Occipital lobe (tissue), 2 donors: Measurements from ENCODE around the gene TAF3. TPM values are rescaled to one million over a fixed set of nuclear protein-coding genes. Genes with fewer than 3 reads are reported as not detected.

Source experiments
- DNase-seq: peaks from one replicate; lab custom pipeline; 2025; lab: John Stamatoyannopoulos, UW
- total RNA-seq: library from RNA; depleted of rRNA; stranded (reverse); fragments of >200 nt; gene quantifications from one replicate; pipeline ENCODE4 v1.2.3, GENCODE V29; 2014

TAF3 gene
- total RNA-seq, 1 donor from 2014 or later: 2.7 TPM

- DNase-seq: no peak
Measured at GRCh38 chr10:7967035-7967434, 148.7 kb downstream of the TAF3 start.

GRCh38 chr10:7968510-7969112, 150.3 kb downstream of the TAF3 start:
- no peak for DNase-seq

DNA sequence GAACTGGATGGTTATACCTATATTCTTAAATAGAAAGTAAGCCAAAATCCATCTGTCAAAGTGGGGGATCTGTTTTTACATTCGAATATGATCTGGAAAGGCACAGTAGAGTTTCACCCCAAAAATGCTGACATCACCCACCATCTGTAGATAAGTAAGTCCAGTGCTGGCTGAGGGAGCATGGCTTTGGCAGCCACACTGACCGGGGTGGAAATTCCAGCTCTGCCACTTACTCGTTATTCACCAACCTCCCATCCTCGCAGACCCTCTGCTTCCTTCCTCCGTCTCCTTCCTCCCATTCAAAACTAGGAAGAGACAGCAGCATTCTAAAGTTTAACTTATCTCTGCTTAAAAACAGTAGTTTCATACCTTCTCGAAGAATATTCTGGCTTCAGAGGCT, 151.3 kb downstream of the TAF3 start:
- no peak for DNase-seq

- no peak for DNase-seq
Measured at GRCh38 chr10:7971949-7972348, 153.6 kb downstream of the TAF3 start.

DNA sequence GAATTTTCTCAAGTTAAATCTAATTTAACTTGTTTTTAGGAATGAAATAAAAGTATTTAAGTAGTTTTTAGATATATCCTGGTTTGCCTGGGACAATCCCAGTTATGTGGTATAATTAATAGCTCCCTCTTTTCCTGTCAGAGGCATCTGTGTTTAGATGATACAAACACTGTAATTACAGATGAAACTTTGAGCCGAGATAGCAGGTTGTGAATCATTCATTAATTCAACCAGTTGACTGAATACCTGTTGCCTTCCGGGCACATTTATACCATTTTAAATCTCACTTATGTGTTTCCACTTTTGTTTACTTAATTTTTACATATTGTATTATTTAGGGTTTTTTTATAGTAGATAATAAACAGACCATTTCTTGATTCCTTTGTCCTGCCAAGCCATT, 154.1 kb downstream of the TAF3 start:
- no peak for DNase-seq

DNA sequence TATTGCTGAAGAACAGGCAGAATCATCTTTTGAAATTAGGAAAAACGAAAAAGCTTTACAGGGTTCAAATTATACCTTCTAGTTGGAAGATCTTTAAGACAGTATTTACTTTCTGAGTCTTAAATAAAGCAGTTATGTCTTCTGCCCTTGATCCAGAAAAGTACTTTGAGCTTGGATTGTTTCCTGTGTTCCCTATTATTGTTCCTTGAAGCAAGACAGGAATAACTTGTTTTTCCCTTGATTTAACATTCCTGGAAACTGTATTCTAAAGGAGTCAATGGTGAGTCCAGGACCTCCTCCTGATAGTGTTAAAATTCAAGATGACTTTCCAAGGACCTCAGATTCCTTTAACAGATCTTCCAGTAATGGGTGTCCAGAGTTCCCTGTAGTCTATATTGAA, 161.9 kb downstream of the TAF3 start:
- DNase-seq: no peak

- DNase-seq: no peak
Measured at GRCh38 chr10:7982727-7983126, 164.4 kb downstream of the TAF3 start.

- no peak for DNase-seq
Measured at GRCh38 chr10:7984325-7984724, 166.0 kb downstream of the TAF3 start.

DNA sequence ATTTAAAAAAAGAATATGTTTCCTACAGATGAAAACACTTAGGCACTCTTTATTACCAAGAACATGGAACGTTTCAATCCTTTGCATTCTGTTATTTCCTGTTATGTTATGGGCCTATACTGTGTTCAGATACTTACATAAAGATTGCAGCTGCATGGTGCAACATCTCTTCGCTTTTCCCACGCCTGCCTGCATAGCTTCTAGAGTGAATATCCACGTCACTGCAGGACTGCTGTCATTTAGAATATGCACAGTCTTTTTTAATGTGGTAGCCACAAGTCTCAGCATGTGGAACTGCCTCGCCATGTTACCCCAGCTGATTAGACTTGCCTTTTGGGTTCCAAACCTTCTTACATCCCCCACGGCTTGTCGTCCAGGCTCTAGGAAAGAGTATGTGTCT, 166.6 kb downstream of the TAF3 start:
- DNase-seq: no peak

DNA sequence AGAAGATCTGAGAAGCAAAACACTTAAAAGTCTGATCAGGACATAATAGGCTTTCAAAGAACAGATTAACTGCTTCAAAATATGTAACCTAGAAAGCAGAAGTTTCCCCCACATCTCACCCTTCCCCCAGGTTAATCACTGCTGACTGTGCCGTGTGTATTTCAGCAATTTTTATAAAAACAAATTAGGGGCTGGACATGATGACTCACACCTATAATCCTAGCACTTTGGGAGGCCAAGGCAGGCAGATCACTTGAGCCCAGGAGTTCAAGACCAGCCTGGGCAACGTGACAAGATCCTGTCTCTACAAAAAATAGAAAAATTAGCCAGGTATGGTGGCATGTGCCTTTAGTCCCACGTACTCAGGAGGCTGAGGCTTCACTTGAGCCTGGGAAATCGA, 168.5 kb downstream of the TAF3 start:
- DNase-seq: no peak

- no peak for DNase-seq
Measured at GRCh38 chr10:7988989-7989388, 170.7 kb downstream of the TAF3 start.

- DNase-seq: no peak
Measured at GRCh38 chr10:7998831-7999230, 180.5 kb downstream of the TAF3 start.

DNA sequence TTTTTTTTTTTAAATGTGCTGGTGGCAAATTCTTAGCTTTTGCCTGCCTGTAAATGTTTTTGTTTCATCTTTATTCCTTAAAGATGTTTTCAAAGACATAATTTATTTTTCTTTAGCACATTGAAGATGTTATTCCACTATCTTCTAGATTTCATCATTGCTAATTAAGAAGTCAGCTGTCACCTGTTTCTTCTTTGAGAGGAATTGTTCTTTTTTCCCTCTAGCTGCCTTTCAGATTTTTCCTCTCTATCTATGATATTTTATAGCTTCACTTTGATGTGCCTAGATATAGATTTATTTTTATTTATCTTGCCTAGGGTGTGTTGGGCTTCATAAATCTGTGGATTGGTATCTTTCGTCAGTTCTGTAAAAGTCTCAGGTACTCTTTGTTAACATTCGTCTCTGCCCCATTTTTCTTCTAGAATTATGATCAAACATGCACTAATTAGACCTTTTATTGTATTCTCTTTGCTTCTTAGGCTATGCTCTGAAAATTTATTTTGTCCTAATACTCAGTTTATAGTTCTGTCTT, 186.2 kb downstream of the TAF3 start:
- DNase-seq: no peak

DNA sequence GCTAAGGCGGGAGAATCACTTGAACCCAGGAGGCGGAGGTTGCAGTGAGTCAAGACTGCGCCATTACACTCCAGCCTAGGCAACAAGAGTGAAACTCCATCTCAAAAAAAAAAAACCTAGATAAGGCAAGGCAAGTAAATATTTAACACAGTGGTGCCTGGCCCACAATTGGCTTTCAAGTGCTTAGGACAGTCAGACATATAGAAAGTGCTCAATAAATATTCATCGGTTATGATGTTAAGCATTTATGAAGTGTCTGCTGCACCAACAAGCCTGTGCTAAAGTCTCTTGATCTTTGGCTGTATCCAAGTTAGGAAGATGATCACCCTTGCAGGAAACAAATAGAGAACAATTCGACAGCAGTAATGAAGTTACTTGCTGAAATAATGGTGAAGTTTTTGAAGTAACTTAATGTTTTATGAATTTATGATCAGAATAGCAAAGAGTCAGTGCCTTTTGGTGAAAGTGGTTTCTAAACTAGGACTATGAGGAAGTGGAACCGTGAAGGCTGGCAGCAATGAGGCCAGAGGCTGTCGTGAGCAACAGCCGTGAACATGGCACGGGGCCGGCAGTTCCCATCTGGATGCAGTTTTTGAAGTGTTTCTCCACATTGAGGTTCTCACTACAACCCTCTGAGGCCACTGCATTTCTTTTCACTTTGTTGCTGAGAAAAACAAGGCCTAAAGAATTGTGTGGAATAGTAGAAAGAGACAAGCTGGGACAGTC, 188.1 kb downstream of the TAF3 start:
- DNase-seq: no peak

GRCh38 chr10:8009031-8009430, 190.7 kb downstream of the TAF3 start:
- no peak for DNase-seq

DNA sequence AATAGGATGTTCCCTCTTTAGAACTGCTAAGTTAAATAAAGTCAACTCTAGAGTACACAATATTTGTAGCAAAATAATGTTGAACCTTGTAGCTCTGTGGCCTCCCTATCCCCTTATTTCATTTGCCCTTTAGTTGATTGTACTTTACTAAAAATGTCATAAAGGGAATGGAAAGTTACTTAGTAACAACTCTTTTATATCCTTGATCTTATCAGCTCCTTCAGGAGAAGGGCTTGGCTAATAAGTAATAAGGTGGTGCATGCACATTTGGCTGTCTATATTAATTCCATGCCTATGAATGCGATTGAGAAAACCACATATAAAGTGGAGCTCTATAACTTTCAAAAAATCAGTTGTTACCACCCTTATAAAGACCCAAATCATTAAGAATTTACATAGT, 194.7 kb downstream of the TAF3 start:
- DNase-seq: no peak

- DNase-seq: no peak
Measured at GRCh38 chr10:8013619-8014018, 195.3 kb downstream of the TAF3 start.

GRCh38 chr10:8014649-8015048, 196.3 kb downstream of the TAF3 start:
- no peak for DNase-seq

GRCh38 chr10:8017277-8017676, 199.0 kb downstream of the TAF3 start:
- no peak for DNase-seq

DNA sequence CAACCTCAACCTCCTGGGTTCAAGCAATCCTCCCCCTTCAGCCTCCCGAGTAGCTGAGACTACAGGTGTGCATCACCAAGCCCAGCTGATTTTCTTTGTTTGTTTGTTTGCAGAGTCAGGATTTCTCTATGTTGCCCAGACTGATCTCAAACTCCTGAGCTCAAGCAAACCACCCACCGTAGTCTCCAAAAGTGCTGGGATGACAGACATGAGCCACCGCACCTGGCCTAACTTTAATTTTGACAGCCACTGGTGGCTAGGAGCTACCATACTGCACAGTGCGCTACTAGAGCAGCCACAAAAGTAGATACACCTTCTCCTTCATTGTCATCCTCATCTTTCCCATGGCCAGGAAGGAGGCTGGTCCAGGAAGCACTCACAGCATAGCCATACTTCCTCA, 205.0 kb downstream of the TAF3 start:
- no peak for DNase-seq

GRCh38 chr10:8023851-8024250, 205.5 kb downstream of the TAF3 start:
- DNase-seq: no peak

DNA sequence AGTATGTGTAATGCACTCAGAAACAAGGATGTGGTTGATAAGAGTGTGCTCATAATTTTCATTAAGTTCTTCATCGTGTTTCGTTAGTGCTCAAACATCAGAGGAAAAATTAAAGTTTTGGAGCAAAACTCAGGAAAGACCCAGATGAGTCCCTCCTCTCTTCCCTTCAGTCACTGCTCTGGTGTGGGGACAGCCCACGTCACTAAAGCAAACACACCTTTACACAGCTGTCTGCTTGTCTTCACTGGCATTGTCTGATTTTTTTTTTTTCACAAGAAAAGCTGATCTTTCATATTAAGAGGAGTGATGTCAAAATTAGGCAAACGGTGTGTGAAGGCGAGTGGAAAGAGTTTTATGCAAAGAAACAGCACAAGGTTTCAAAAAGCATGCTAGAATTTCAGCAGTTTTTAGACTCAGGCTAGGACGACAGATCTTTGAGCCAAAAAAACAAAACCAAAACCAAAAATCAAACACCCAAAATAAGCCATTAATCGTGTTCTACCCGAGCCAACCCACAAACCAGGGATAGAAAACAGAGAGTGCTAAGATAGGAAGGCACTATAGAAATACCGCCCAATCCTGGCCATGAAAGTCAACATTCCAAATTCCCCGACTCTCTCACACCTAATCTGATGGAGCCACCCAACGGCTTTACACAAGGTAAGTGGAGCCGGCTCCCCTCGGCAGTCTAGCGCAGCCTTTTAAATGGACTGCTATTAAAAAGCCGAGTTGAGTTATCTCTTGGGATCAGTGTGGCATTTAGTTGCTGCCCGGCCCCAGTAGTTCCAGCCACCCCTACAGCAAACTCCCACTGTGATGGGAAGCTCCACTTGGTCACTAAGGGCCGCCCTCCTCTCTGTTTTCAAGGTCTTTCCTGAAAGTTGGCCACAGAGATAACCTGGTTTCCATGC, 208.3 kb downstream of the TAF3 start:
- DNase-seq: no peak
